Adipose tissue (tissue), 3 donors: Measurements from ENCODE around the gene DHH. TPM values are rescaled to one million over a fixed set of nuclear protein-coding genes. Genes with fewer than 3 reads are reported as not detected.

Experiments
- H3K27ac ChIP-seq: one replicate; pipeline ENCODE4 v1.5.1; 2013; ENCODE audit warnings: low read depth, low read length
- WGBS, 3 donors: extraction: QIAGEN DNeasy Blood & Tissue Kit; methylation state at CpG; one replicate each; pipeline ENCODE4 v1.1.7; 2013; 5-methylcytosine and 5-hydroxymethylcytosine counted together
- polyA plus RNA-seq, 3 donors: library from polyadenylated mRNA; stranded (reverse); fragments of 200-250 nt; gene quantifications; one replicate each; pipeline ENCODE4 v1.2.3, GENCODE V29; 2013
- donor health status: healthy with polysubstance abuse.
- donor health status: Bipolar disorder and iron deficiency.
- donor health status: healthy.

Gene DHH
- polyA plus RNA-seq, 3 donors = 0.22 to 1.8 (median 1.5) TPM

DNA sequence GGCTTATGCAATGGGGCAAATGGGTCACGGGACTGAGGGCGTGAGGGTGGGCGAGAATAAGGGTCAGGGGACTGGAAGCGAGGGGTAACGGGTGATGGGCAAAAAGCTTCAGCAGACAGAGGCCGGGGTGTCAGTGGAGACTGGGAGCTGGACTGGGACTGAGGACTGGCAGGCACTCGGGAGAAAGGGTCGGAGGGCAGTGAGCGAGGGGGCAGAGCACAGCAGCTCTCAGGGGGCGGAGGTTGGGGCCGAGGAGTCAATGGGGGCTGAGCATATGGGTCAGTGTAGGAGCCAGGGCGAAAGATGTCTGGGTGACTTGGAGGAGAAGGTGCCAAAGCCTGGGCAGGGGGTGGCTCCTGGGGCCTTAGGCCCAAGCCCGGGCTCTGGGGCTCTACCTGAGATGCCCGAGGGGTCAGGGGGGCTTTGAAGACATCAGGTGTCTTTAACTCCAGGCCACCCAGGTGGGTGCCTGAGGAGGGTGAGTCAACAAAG lies 54.2 kb downstream of the DHH start:
- 89 to 93% (median 91%) methylated on average over 14 of the region's 14 CpGs for WGBS, 3 donors
- H3K27ac ChIP-seq = no peak overlapping the region

- WGBS, 3 donors = 91 to 93% (median 92%) methylated on average over 29 to 30 of the region's 30 CpGs
Measured at GRCh38 chr12:49039421-49040363, 54.9 kb downstream of the DHH start.

DNA sequence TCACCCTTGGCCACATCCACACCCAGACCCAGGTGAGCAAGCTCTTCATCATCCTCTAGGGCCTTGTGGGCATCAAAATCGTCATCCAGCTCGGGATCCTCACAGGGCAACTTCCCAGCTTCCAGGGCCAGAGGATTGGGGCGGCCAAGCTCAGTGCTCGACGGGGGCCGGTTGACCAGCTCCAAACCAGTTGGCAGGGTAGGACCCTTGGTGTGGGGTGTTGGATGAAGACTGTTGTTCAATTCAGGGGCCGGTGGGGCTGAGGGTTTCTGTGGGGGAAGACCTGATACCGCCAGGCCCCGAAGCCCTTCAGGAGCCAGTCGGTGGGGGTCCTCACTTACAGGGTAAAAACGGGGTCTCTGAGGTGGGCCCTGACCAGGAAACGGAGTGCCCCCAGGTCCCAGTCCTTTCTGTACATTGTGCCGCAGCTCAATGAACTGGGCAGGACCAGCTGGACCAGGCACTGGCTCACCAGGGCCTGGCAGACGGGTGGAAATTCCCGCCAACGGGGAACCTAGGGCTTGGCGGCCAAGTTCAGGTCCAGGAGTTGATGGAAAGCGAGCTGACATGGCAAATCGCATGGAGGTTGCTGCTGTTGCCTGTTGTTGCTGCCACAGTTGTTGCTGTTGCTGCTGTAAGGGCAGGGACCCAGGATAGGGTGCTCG lies 56.2 kb downstream of the DHH start:
- 89 to 93% (median 91%) methylated on average over 20 of the region's 20 CpGs for WGBS, 3 donors
- H3K27ac ChIP-seq = no peak overlapping the region

More at GRCh38 chr12:49039421-49040363, 54.9 kb downstream of the DHH start:
- no peak overlapping the region for H3K27ac ChIP-seq

GRCh38 chr12:49037947-49038237 lies 56.7 kb downstream of the DHH start:
- WGBS, 3 donors = 86 to 91% (median 89%) methylated on average over 6 to 7 of the region's 7 CpGs
- H3K27ac ChIP-seq = no peak overlapping the region

DNA sequence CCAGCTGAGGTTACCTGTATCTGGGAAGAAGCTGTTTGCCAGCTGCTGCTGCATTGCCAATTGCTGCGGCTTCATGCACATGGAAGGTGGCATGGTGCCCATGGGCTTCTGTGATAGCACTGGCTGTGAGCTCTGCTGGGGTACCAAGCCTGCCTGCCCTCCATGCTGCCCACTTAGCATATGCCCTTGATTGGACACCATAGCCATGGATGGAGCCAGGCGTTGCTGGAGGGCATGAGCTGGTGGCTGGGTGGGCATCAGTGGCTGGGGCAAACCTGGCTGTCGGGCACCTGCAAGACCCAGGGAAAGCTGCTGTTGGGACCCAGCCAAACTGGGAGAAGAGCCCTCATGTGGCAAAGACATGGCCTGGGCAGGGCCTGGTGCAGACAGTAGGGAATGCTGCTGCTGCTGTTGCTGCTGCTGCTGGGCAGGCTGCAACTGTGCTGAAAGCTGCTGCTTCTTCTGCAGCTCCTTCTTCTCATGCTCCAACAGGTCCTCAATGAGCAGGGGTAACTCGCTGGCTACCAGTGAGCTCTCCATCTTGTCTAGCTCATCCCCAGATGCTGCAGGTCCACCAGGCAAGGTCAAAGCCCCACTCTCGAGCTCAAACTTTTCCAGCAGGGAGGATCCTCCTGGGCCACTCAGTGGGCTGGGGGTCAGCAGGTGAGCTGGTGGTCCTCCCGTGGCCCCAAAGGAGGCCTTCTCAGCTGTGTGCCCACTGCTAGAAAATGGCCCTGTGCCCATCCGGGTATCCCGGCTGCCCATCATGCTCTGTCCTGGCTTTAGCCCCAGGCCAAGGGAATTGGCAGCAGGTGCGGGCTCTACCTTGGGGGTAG lies 57.3 kb downstream of the DHH start:
- 85 to 95% (median 94%) methylated on average over 9 of the region's 9 CpGs for WGBS, 3 donors
- H3K27ac ChIP-seq = no peak overlapping the region

Other genes with a start within 250 kb of the DHH start
- 10 to 100 TPM; 33.2 to 42.7 (median 33.4) TPM for gene DDX23, start 242.6 kb downstream of the DHH start, polyA plus RNA-seq
- gene RND1, start 228.9 kb downstream of the DHH start, polyA plus RNA-seq = 10 to 100 TPM in 1 of 3 donors, 1 to 10 TPM in 2; 2.1 to 12.4 (median 9.0) TPM
- 100 to 1,000 TPM in 1 of 3 donors, 10 to 100 TPM in 2; 30.5 to 156 (median 45.0) TPM for gene FKBP11, start 169.3 kb downstream of the DHH start, polyA plus RNA-seq
- 10 to 100 TPM; 26.8 to 73.8 (median 68.1) TPM for gene ARF3, start 137.3 kb downstream of the DHH start, polyA plus RNA-seq
- gene WNT10B, start 123.1 kb downstream of the DHH start, polyA plus RNA-seq = 1 to 10 TPM in 1 of 3 donors, under 1 TPM in 2; 0.17 to 1.9 (median 0.70) TPM
- not detected for gene WNT1, start 116.5 kb downstream of the DHH start, polyA plus RNA-seq
- under 1 TPM in 2 of 3 donors, not detected in 1; 0.10 to 0.12 TPM for gene DDN, start 95.4 kb downstream of the DHH start, polyA plus RNA-seq
- gene PRKAG1, start 76.0 kb downstream of the DHH start, polyA plus RNA-seq = 10 to 100 TPM; 33.6 to 59.4 (median 54.5) TPM
- gene KMT2D, start 34.0 kb downstream of the DHH start, polyA plus RNA-seq = 10 to 100 TPM; 12.6 to 41.6 (median 23.4) TPM
- gene RHEBL1, start 24.8 kb downstream of the DHH start, polyA plus RNA-seq = 1 to 10 TPM in 1 of 3 donors, under 1 TPM in 2; 0.53 to 2.6 (median 0.55) TPM
- gene LMBR1L, start 16.0 kb upstream of the DHH start, polyA plus RNA-seq = 10 to 100 TPM; 22.5 to 38.7 (median 28.2) TPM
- gene TUBA1B, start 36.6 kb upstream of the DHH start, polyA plus RNA-seq = 100 to 1,000 TPM; 184 to 751 (median 746) TPM
- 100 to 1,000 TPM in 2 of 3 donors, 10 to 100 TPM in 1; 51.3 to 167 (median 154) TPM for gene TUBA1A, start 94.3 kb upstream of the DHH start, polyA plus RNA-seq
- 100 to 1,000 TPM; 108 to 342 (median 166) TPM for gene TUBA1C, start 170.3 kb upstream of the DHH start, polyA plus RNA-seq
- gene PRPH, start 200.3 kb upstream of the DHH start, polyA plus RNA-seq = 1 to 10 TPM in 2 of 3 donors, under 1 TPM in 1; 0.43 to 2.4 (median 2.1) TPM
- 1 to 10 TPM in 1 of 3 donors, under 1 TPM in 2; 0.22 to 2.4 (median 0.33) TPM for gene TROAP, start 228.5 kb upstream of the DHH start, polyA plus RNA-seq
- not detected for gene C1QL4, start 242.4 kb upstream of the DHH start, polyA plus RNA-seq